Measurements from ENCODE around the gene TBC1D7.

TBC1D7 gene

GRCh38 chr6:13355999-13356785 is 27.9 kb upstream of the TBC1D7 start:
- TF ChIP-seq CTCF (conservative IDR thresholded peaks at IDR 0.05; ENCODE audit: low read depth, low read length) = no peak
- H3K4me3 ChIP-seq (ENCODE audit: low read depth, low read length) = no peak overlapping the region
- DNase-seq (ENCODE audit: low read depth) = no peak

- TF ChIP-seq CTCF (conservative IDR thresholded peaks at IDR 0.05; ENCODE audit: low read depth, low read length) = no peak
- DNase-seq (ENCODE audit: low read depth) = peak; percentile 97
- no peak overlapping the region for H3K4me3 ChIP-seq (ENCODE audit: low read depth, low read length)
Measured at GRCh38 chr6:13355043-13355945, 27.0 kb upstream of the TBC1D7 start.

- DNase-seq (ENCODE audit: low read depth) = peak; percentile 67
- no peak for TF ChIP-seq CTCF (conservative IDR thresholded peaks at IDR 0.05; ENCODE audit: low read depth, low read length)
- H3K4me3 ChIP-seq (ENCODE audit: low read depth, low read length) = no peak overlapping the region
Measured at GRCh38 chr6:13354331-13355042, 26.1 kb upstream of the TBC1D7 start.

GRCh38 chr6:13352165-13352564 is 23.8 kb upstream of the TBC1D7 start:
- TF ChIP-seq CTCF (conservative IDR thresholded peaks at IDR 0.05; ENCODE audit: low read depth, low read length) = no peak
- no peak overlapping the region for H3K4me3 ChIP-seq (ENCODE audit: low read depth, low read length)
- no peak for DNase-seq (ENCODE audit: low read depth)

- H3K4me3 ChIP-seq (ENCODE audit: low read depth, low read length) = no peak overlapping the region
- no peak for DNase-seq (ENCODE audit: low read depth)
- TF ChIP-seq CTCF (conservative IDR thresholded peaks at IDR 0.05; ENCODE audit: low read depth, low read length) = no peak
Measured at GRCh38 chr6:13351271-13351670, 22.9 kb upstream of the TBC1D7 start.

- no peak for DNase-seq (ENCODE audit: low read depth)
- H3K4me3 ChIP-seq (ENCODE audit: low read depth, low read length) = no peak overlapping the region
- TF ChIP-seq CTCF (conservative IDR thresholded peaks at IDR 0.05; ENCODE audit: low read depth, low read length) = no peak
Measured at GRCh38 chr6:13349811-13350506, 21.6 kb upstream of the TBC1D7 start.

Data from choroid plexus epithelial cell (primary cell).